Smooth muscle cell (in vitro differentiated cells): ENCODE measurements around the gene MPIG6B. TPM values are rescaled to one million over a fixed set of nuclear protein-coding genes. Genes with fewer than 3 reads are reported as not detected.

Experiments used
- DNase-seq: peaks from one replicate; lab custom pipeline; 2025; ENCODE audit not compliant: unreplicated experiment; lab: John Stamatoyannopoulos, UW
- H2AFZ ChIP-seq: fragments of 200-600 bp; sonication (generic); 2 replicates; pipeline ENCODE4 v1.6.0; 2016; ENCODE audit warnings: antibody characterized with exemption, low read depth, mild to moderate bottlenecking
- H3F3A ChIP-seq: fragments of 200-600 bp; sonication (generic); 2 replicates; pipeline ENCODE4 v1.6.0; 2017; ENCODE audit warnings: antibody characterized with exemption, low read depth
- H3K27ac ChIP-seq: fragments of 200-600 bp; sonication (generic); 2 replicates; pipeline ENCODE4 v1.5.1; 2016; ENCODE audit warnings: low read depth, mild to moderate bottlenecking
- H3K27me3 ChIP-seq: fragments of 200-600 bp; sonication (generic); 2 replicates; pipeline ENCODE4 v1.6.1; 2016; ENCODE audit warnings: low read depth, mild to moderate bottlenecking
- H3K36me3 ChIP-seq: fragments of 200-600 bp; sonication (generic); 2 replicates; pipeline ENCODE4 v1.5.1; 2016; ENCODE audit warnings: low read depth
- H3K4me1 ChIP-seq: fragments of 200-600 bp; sonication (generic); 2 replicates; pipeline ENCODE4 v1.5.1; 2016; ENCODE audit warnings: low read depth
- H3K4me2 ChIP-seq: fragments of 200-600 bp; sonication (generic); 2 replicates; pipeline ENCODE4 v1.6.0; 2016; ENCODE audit warnings: mild to moderate bottlenecking
- H3K4me3 ChIP-seq: fragments of 200-600 bp; sonication (generic); 2 replicates; pipeline ENCODE4 v1.5.1; 2016; ENCODE audit warnings: mild to moderate bottlenecking
- H3K79me2 ChIP-seq: fragments of 200-600 bp; sonication (generic); 2 replicates; pipeline ENCODE4 v1.6.0; 2016; ENCODE audit warnings: low read depth, mild to moderate bottlenecking
- H3K9ac ChIP-seq: fragments of 200-600 bp; sonication (generic); 2 replicates; pipeline ENCODE4 v1.6.0; 2016; ENCODE audit warnings: low read depth
- H3K9me3 ChIP-seq: fragments of 200-600 bp; sonication (generic); replicated peaks from 2 replicates; pipeline ENCODE4 v1.5.1; 2016; ENCODE audit warnings: low read depth
- H4K20me1 ChIP-seq: fragments of 200-600 bp; sonication (generic); 2 replicates; pipeline ENCODE4 v1.6.0; 2016; ENCODE audit warnings: low read depth
- WGBS: methylation state at CpG from one replicate; pipeline ENCODE4 v1.1.7; 2016; ENCODE audit warnings: low lambda C conversion rate; 5-methylcytosine and 5-hydroxymethylcytosine counted together
- polyA plus RNA-seq: library from polyadenylated mRNA; unstranded; fragments of >200 nt; fragmentation: Nextera tagmentation; extraction: Ambion mirVana; gene quantifications from 2 replicates; pipeline ENCODE4 v1.2.1, GENCODE V29; 2016
- total RNA-seq: library from RNA; depleted of rRNA; stranded (reverse); fragments of >200 nt; gene quantifications from 2 replicates; pipeline ENCODE4 v1.2.3, GENCODE V29; 2014
- TF ChIP-seq, protein P1 (sequence below): fragments of 200-600 bp; sonication (generic); IDR thresholded peaks from 2 replicates; pipeline ENCODE4 v1.5.1; 2017; ENCODE audit warnings: borderline replicate concordance, mild to moderate bottlenecking, antibody characterized with exemption; ENCODE audit not compliant: insufficient read depth, poor library complexity, severe bottlenecking

Gene MPIG6B, protein sequence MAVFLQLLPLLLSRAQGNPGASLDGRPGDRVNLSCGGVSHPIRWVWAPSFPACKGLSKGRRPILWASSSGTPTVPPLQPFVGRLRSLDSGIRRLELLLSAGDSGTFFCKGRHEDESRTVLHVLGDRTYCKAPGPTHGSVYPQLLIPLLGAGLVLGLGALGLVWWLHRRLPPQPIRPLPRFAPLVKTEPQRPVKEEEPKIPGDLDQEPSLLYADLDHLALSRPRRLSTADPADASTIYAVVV
- total RNA-seq (0.09 TPM in 1 of 2 replicates, not detected in the other), polyA plus RNA-seq (1.1 TPM in 1 of 2 replicates, not detected in the other)

DNA sequence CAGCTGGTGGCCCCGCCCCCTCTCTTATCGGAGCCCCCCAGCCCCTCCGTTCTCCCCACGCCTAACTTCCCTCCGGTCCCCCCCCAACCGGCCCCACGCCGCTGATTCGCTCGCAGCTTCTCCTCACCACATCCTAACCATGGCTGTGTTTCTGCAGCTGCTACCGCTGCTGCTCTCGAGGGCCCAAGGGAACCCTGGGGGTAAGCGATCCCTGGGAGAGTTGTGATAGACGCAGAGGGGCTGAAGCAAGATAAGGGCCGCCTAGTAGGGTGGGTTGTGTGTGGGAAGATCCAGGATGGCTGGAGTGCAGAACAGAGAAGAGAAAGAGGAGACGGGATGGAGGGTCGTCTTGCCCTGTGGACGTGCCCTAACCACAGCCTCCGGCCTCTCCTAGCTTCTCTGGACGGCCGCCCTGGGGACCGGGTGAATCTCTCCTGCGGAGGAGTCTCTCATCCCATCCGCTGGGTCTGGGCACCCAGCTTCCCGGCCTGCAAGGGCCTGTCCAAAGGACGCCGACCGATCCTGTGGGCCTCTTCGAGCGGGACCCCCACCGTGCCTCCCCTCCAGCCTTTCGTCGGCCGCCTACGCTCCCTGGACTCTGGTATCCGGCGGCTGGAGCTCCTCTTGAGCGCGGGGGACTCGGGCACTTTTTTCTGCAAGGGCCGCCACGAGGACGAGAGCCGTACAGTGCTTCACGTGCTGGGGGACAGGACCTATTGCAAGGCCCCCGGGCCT, at the start of gene MPIG6B:
MPIG6B (plus strand) TSS at position 129 of the 735 bp plus-strand sequence; CDS start at position 140, 11 bp downstream.
- Histone ChIP-seq H3K4me2 (no peak within 1 kb of the TSS), H3K9ac (no peak within 1 kb of the TSS), H3K9me3 (no peaks in the 10 kb centered on the region), H2AFZ (no peak within 1 kb of the TSS), H3K4me1 (no peaks in the 10 kb centered on the region), H3F3A (peaks cover 12% of the 10 kb centered on the region), H4K20me1 (peaks cover 3% of the 10 kb centered on the region), H3K79me2 (no peaks in the 10 kb centered on the region), H3K27me3 (no peaks in the 10 kb centered on the region), H3K4me3 (no peak within 1 kb of the TSS), H3K27ac (no peak within 1 kb of the TSS), H3K36me3 (no peaks in the 10 kb centered on the region)
- no peak for DNase-seq
- 92% methylated on average over 46 of the region's 46 CpGs for WGBS
- TF ChIP-seq, protein P1, sequence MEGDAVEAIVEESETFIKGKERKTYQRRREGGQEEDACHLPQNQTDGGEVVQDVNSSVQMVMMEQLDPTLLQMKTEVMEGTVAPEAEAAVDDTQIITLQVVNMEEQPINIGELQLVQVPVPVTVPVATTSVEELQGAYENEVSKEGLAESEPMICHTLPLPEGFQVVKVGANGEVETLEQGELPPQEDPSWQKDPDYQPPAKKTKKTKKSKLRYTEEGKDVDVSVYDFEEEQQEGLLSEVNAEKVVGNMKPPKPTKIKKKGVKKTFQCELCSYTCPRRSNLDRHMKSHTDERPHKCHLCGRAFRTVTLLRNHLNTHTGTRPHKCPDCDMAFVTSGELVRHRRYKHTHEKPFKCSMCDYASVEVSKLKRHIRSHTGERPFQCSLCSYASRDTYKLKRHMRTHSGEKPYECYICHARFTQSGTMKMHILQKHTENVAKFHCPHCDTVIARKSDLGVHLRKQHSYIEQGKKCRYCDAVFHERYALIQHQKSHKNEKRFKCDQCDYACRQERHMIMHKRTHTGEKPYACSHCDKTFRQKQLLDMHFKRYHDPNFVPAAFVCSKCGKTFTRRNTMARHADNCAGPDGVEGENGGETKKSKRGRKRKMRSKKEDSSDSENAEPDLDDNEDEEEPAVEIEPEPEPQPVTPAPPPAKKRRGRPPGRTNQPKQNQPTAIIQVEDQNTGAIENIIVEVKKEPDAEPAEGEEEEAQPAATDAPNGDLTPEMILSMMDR, result no peak

DNA sequence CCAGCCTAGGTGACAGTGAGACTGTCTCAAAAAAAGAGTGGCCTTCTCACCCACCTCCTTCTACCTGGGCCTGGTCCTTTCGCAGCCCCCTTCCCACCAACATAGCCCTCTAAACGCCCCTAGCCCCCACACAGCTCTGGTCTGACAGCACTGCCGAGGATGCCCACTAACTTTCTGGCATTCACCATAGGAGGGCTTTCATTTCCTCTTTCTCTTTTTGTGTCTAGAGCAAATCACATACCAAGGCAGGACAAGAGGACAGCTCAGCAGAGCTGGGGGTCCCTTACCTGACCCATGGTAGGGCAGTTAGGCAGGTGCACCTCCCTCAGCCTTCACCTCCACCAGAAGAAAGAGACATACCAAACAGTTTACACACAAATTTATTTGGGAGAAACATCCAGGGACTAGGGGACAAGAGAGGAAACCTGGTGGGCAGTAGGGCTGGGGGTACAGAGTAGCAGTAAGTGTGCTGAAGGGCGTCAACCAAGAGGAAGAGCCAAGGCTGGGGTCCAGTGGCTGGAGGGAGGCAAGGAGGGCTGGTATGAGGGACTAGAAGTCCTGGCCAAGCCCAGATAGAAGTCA, 46.8 kb upstream of the MPIG6B start:
- DNase-seq, result no peak
- no peaks in the 10 kb centered on the region for H3K79me2 ChIP-seq
- peaks cover 7% of the 10 kb centered on the region for H3F3A ChIP-seq
- H3K36me3 ChIP-seq, result no peaks in the 10 kb centered on the region
- H2AFZ ChIP-seq, result no peak overlapping the region
- H4K20me1 ChIP-seq, result no peaks in the 10 kb centered on the region
- no peak overlapping the region for H3K4me2 ChIP-seq
- no peak overlapping the region for H3K27ac ChIP-seq
- H3K4me1 ChIP-seq, result peaks cover 5% of the 10 kb centered on the region
- H3K9me3 ChIP-seq, result no peaks in the 10 kb centered on the region
- TF ChIP-seq, protein P1, result no peak
- H3K27me3 ChIP-seq, result no peaks in the 10 kb centered on the region
- H3K9ac ChIP-seq, result no peak overlapping the region
- WGBS, result 84% methylated on average over 4 of the region's 4 CpGs
- no peak overlapping the region for H3K4me3 ChIP-seq

DNA sequence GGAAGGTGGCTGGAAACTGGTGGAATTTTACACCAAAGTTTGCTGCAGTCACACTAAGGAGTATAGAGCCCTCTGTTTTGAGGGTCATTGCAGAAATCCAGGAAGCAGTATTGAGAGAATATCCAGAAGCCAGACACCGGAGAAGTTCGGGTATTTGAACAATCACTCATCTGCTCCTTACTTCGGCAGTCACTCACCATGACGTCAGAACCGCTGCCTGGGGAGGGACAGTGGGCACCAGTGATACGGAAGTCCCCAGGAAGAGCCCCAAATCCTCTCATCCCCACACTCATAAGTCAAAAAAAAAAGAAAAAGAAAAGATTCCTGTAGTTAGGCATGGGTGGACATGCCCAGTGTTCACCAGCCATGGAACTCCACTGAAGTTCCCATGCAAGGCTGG, 46.3 kb upstream of the MPIG6B start:
- TF ChIP-seq, protein P1, result no peak
- Histone ChIP-seq H3K4me1 (peaks cover 9% of the 10 kb centered on the region), H3K9ac (no peak overlapping the region), H3F3A (peaks cover 7% of the 10 kb centered on the region), H3K36me3 (no peaks in the 10 kb centered on the region), H4K20me1 (no peaks in the 10 kb centered on the region), H2AFZ (no peak overlapping the region), H3K27me3 (no peaks in the 10 kb centered on the region), H3K79me2 (no peaks in the 10 kb centered on the region), H3K27ac (no peak overlapping the region), H3K4me2 (no peak overlapping the region), H3K9me3 (no peaks in the 10 kb centered on the region), H3K4me3 (no peak overlapping the region)
- DNase-seq, result no peak
- 69% methylated on average over 6 of the region's 6 CpGs for WGBS
